Hepatocyte (in vitro differentiated cells): Measurements from ENCODE around the gene RFTN2. TPM values are rescaled to one million over a fixed set of nuclear protein-coding genes. Genes with fewer than 3 reads are reported as not detected.
"Not testable (repeated sequence)": the region's sequence is repeated elsewhere in the genome, so short reads cannot be mapped to it uniquely, and the experiment has no call there.

Experiments
- DNase-seq: peaks from one replicate; pipeline ENCODE4 v3.0.0-alpha.2; 2016; ENCODE audit warnings: low spot score
- H2AFZ ChIP-seq: fragments of 200-600 bp; sonication (generic); 2 replicates; pipeline ENCODE4 v1.6.0; 2016; ENCODE audit warnings: antibody characterized with exemption, mild to moderate bottlenecking
- H3K27ac ChIP-seq: fragments of 200-600 bp; sonication (generic); 2 replicates; pipeline ENCODE4 v1.5.1; 2016; ENCODE audit warnings: mild to moderate bottlenecking
- H3K27me3 ChIP-seq: fragments of 200-600 bp; sonication (generic); 2 replicates; pipeline ENCODE4 v1.6.1; 2016
- H3K36me3 ChIP-seq: fragments of 200-600 bp; sonication (generic); replicated peaks from 2 replicates; pipeline ENCODE4 v1.5.1; 2016; ENCODE audit warnings: low read depth; ENCODE audit not compliant: insufficient read depth
- H3K4me1 ChIP-seq: fragments of 200-600 bp; sonication (generic); 2 replicates; pipeline ENCODE4 v1.5.1; 2016; ENCODE audit warnings: mild to moderate bottlenecking, moderate library complexity; ENCODE audit not compliant: insufficient read depth
- H3K4me2 ChIP-seq: fragments of 200-600 bp; sonication (generic); 2 replicates; pipeline ENCODE4 v1.6.0; 2016
- H3K4me3 ChIP-seq: fragments of 200-600 bp; sonication (generic); 2 replicates; pipeline ENCODE4 v1.5.1; 2016; ENCODE audit warnings: mild to moderate bottlenecking
- H3K79me2 ChIP-seq: fragments of 200-600 bp; sonication (generic); 2 replicates; pipeline ENCODE4 v1.6.0; 2017; ENCODE audit warnings: mild to moderate bottlenecking
- H3K9me2 ChIP-seq: fragments of 200-600 bp; sonication (generic); replicated peaks from 2 replicates; pipeline ENCODE4 v1.6.0; 2017; ENCODE audit warnings: mild to moderate bottlenecking; ENCODE audit not compliant: insufficient read depth
- H3K9me3 ChIP-seq: fragments of 200-600 bp; sonication (generic); 2 replicates; pipeline ENCODE4 v1.5.1; 2016; ENCODE audit warnings: low read depth, mild to moderate bottlenecking
- H4K20me1 ChIP-seq: fragments of 200-600 bp; sonication (generic); 2 replicates; pipeline ENCODE4 v1.6.0; 2016; ENCODE audit warnings: mild to moderate bottlenecking; ENCODE audit not compliant: insufficient read depth, poor library complexity, severe bottlenecking
- EZH2 ChIP-seq: fragments of 200-600 bp; sonication (generic); IDR thresholded peaks from 2 replicates; pipeline ENCODE4 v1.6.1; 2016; ENCODE audit warnings: antibody characterized with exemption, mild to moderate bottlenecking, borderline replicate concordance
- EZH2phosphoT487 ChIP-seq: fragments of 200-600 bp; sonication (generic); IDR thresholded peaks from one replicate; pipeline ENCODE4 v1.6.1; 2018; ENCODE audit warnings: antibody characterized with exemption, mild to moderate bottlenecking, low read depth, moderate library complexity; ENCODE audit not compliant: unreplicated experiment, severe bottlenecking
- WGBS: methylation state at CpG from one replicate; pipeline ENCODE4 v1.1.6; 2016; ENCODE audit warnings: low lambda C conversion rate; ENCODE audit errors: missing lambda C conversion rate; 5-methylcytosine and 5-hydroxymethylcytosine counted together
- polyA plus RNA-seq: library from polyadenylated mRNA; unstranded; fragments of >200 nt; fragmentation: Nextera tagmentation; extraction: Ambion mirVana; gene quantifications from 2 replicates; pipeline ENCODE4 v1.2.1, GENCODE V29; 2016
- total RNA-seq: library from RNA; depleted of rRNA; stranded (reverse); fragments of >200 nt; gene quantifications from 2 replicates; pipeline ENCODE4 v1.2.3, GENCODE V29; 2014
- TF ChIP-seq, protein P1 (sequence below): fragments of 200-600 bp; sonication (generic); IDR thresholded peaks from 2 replicates; pipeline ENCODE4 v1.5.1; 2016; ENCODE audit warnings: antibody characterized with exemption, mild to moderate bottlenecking; ENCODE audit not compliant: poor library complexity

The RFTN2 gene
- total and polyA plus RNA-seq, 2 experiments from 2014 or later, result 2.0 to 8.7 TPM

DNA sequence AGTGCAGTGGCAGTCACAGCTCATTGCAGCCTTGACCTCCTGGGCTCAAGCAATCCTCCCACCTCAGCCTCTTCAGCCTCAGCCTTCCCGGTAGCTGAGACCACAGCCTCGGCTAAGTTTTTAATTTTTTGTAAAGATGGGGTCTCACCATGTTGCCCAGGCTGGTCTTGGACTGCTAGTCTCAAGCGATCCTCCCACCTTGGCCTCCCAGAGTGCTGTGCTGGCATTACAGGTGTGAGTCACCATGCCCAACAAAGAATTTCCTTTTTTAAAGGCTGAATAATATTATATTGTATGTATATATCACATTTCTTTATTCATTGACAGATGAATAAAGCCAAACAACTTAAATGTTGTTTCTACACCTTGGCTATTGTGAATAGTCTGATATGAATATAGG lies 117.0 kb downstream of the RFTN2 start:
- H3K4me2 ChIP-seq, result no peak overlapping the region
- no peaks in the 10 kb centered on the region for H3K36me3 ChIP-seq
- no peaks in the 10 kb centered on the region for H3K9me3 ChIP-seq
- no peaks in the 10 kb centered on the region for H3K9me2 ChIP-seq
- no peak overlapping the region for H2AFZ ChIP-seq
- no peaks in the 10 kb centered on the region for H3K79me2 ChIP-seq
- H3K4me3 ChIP-seq, result no peak overlapping the region
- H4K20me1 ChIP-seq, result no peaks in the 10 kb centered on the region
- no peaks in the 10 kb centered on the region for H3K4me1 ChIP-seq
- H3K27ac ChIP-seq, result no peak overlapping the region
- H3K27me3 ChIP-seq, result no peaks in the 10 kb centered on the region
- 95% methylated on average over 3 of the region's 3 CpGs for WGBS
- TF ChIP-seq, protein P1, sequence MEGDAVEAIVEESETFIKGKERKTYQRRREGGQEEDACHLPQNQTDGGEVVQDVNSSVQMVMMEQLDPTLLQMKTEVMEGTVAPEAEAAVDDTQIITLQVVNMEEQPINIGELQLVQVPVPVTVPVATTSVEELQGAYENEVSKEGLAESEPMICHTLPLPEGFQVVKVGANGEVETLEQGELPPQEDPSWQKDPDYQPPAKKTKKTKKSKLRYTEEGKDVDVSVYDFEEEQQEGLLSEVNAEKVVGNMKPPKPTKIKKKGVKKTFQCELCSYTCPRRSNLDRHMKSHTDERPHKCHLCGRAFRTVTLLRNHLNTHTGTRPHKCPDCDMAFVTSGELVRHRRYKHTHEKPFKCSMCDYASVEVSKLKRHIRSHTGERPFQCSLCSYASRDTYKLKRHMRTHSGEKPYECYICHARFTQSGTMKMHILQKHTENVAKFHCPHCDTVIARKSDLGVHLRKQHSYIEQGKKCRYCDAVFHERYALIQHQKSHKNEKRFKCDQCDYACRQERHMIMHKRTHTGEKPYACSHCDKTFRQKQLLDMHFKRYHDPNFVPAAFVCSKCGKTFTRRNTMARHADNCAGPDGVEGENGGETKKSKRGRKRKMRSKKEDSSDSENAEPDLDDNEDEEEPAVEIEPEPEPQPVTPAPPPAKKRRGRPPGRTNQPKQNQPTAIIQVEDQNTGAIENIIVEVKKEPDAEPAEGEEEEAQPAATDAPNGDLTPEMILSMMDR, result no peak
- TF ChIP-seq EZH2 (no peak), EZH2phosphoT487 (no peak)
- no peak for DNase-seq

DNA sequence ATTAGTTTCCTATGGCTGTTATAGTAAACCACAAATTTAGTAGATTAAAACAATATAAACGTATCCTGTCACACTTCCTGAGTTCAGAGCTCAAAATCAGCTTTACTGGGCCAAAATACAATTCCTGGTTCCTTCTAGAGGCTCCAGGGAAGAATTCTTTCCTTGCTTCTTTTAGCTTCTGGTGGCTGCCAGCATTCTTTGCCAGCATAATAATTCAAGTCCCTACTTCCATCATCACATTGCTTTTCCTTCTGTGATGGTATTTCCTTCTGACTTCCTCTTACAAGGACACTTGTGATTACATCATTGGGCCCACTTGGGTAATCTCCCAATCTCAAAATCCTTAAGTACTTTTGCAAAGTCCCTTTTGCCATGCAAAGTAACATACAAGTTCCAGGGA lies 118.9 kb downstream of the RFTN2 start:
- Histone ChIP-seq H3K27ac (no peak overlapping the region), H3K4me3 (no peak overlapping the region), H3K79me2 (no peaks in the 10 kb centered on the region), H3K9me3 (no peaks in the 10 kb centered on the region), H4K20me1 (no peaks in the 10 kb centered on the region), H3K36me3 (no peaks in the 10 kb centered on the region), H2AFZ (no peak overlapping the region), H3K4me1 (no peaks in the 10 kb centered on the region), H3K9me2 (no peaks in the 10 kb centered on the region), H3K27me3 (no peaks in the 10 kb centered on the region), H3K4me2 (no peak overlapping the region)
- no peak for DNase-seq
- no peak for TF ChIP-seq EZH2phosphoT487
- TF ChIP-seq, protein P1, result no peak
- TF ChIP-seq EZH2, result no peak
- WGBS, result 96% methylated on average over 1 of the region's 1 CpG

DNA sequence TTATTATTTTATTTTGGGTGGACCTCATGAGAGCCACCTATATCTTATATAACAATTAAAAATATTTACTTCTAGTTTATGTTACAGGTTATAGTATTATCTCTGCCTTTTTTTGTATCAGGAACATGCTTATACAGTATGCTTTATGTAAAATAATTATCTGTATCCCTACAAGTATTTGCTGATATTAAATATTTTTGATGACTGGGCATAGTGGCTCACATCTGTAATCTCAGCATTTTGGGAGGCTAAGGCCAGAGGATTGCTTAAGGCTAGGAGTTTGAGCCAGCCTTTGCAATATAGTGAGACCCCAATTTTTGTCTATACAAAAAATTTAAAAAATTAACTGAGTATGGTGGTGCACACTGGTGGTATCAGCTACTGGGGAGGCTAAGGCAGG lies 119.9 kb downstream of the RFTN2 start:
- H3K9me2 ChIP-seq, result no peaks in the 10 kb centered on the region
- H3K36me3 ChIP-seq, result no peaks in the 10 kb centered on the region
- H3K4me3 ChIP-seq, result no peak overlapping the region
- H3K4me1 ChIP-seq, result no peaks in the 10 kb centered on the region
- no peaks in the 10 kb centered on the region for H3K9me3 ChIP-seq
- no peak overlapping the region for H3K4me2 ChIP-seq
- no peak overlapping the region for H3K27ac ChIP-seq
- no peaks in the 10 kb centered on the region for H3K79me2 ChIP-seq
- TF ChIP-seq EZH2phosphoT487 (no peak), EZH2 (no peak)
- TF ChIP-seq, protein P1, result no peak
- no peaks in the 10 kb centered on the region for H4K20me1 ChIP-seq
- no peaks in the 10 kb centered on the region for H3K27me3 ChIP-seq
- no peak overlapping the region for H2AFZ ChIP-seq
- no peak for DNase-seq

DNA sequence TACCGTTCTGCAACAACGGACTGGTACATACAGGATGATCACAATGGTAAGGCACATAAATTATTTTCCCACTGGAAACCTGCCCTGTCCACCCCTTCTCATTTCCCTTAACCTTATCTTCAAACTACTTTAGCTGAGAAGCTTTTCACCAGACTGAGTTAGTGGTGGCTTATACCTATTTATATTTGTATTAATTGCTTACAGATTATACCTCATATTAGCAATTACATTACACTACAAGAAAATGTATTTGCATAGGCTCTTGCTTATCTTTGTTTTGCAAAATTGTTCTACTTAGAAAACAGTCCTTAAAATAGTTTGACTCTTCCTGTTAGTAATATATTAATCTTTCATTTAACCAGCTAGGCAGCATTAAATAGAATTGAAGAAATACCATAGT lies 124.1 kb downstream of the RFTN2 start:
- not testable (repeated sequence) for H3K27ac ChIP-seq

More for the DNA sequence above, 124.1 kb downstream of the RFTN2 start:
- not testable (repeated sequence) for H3K9me3 ChIP-seq, H4K20me1 ChIP-seq, H3K4me2 ChIP-seq, H2AFZ ChIP-seq, H3K9me2 ChIP-seq, H3K4me3 ChIP-seq, H3K27me3 ChIP-seq, H3K36me3 ChIP-seq, H3K4me1 ChIP-seq, DNase-seq
- WGBS, result 98% methylated on average over 2 of the region's 2 CpGs
- H3K79me2 ChIP-seq, result peaks cover 17% of the 10 kb centered on the region
